Activated T-helper 1 cell treated with Interleukin-2 at 50 U/mL for 16 hours (primary cell): ENCODE results near the gene DLG5.

Experiments
- DNase-seq: peaks from one replicate; pipeline ENCODE4 v3.0.0-alpha.2; 2020; ENCODE audit warnings: low read depth

DLG5 gene

DNA sequence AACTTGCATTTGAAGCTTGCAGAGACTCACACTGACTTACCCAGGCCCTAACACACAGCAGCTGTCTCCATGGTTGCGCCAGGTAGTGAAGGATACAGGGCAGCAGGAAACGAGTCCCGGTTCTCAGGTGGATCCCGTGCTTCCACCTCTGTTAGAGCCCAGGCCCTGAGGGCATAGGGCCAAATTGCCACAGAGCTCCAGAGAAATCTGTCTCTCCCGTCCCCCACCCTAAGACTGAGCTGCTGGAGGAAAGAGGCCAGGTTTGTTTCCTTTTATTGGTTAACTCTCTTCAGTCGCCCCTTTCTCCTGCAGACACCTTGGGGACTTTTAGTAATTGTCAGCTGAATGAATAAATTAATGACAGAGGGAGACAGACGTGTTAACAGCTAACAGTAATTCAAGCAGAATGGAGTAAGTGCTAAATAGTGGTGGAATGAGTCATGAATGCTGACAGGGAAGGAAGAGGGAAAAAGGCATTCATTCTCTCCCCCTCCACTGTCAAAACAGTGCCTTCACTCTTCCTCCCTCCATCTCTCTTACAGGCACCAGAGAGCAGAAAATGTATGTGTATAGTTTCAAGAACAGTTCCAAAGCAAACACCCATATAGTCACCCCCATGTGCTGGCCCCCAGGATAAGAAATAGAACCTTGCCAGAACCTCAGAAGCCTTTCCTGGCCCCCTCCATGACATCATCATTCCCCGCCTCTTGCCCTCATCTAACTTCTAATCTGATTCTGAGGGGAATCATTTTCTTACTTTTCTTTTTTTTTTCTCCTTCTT lies 16.8 kb upstream of the DLG5 start:
- no peak for DNase-seq

DNA sequence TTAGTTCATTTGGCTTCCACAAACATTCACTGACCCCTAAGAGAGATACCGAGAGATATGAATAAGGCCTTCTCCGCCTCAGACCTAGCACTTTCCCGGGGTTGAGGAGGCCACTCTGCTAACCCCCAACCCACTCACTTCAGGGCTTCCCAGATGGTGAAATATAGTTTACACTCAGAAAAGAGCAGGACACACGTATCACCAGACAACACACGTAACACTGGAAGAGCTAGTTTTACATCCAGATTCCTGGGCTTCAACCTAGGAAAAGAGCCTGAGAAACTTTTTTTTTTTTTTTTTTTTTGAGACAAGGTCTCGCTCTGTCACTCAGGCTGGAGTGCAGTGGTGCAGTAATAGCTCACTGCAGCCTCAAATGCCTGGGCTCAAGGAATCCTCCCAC lies 15.2 kb upstream of the DLG5 start:
- DNase-seq = no peak

GRCh38 chr10:77940627-77941026 lies 14.1 kb upstream of the DLG5 start:
- DNase-seq = no peak

DNA sequence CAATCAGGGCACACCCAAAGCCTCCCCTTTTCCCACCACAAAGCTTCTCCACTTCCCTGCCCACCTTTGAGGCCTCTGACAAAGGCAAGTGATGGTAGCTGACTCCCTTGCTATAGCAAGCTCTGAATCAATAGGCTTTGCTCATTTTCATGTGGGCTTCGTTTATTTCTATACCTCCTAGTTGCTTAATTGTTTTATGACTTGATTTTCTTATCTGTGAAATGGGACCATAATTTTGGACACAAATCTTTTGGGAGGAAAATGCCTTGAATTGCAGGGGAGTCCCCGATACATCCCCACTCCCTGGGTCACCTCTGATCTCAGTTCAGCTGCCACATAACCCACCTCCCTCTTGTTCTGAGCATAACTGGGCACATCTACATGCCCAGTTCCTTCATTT lies 13.7 kb upstream of the DLG5 start:
- DNase-seq = no peak

- no peak for DNase-seq
These were observed 13.0 kb upstream of the DLG5 start for GRCh38 chr10:77939561-77940001.

- no peak for DNase-seq
These were observed 10.4 kb upstream of the DLG5 start for GRCh38 chr10:77936697-77937567.

- DNase-seq = no peak
These were observed 5.6 kb upstream of the DLG5 start for GRCh38 chr10:77932016-77932715.

- DNase-seq = no peak
These were observed 1.1 kb upstream of the DLG5 start for GRCh38 chr10:77927402-77928246.

- no peak for DNase-seq
These were observed 575 bp downstream of the DLG5 start for GRCh38 chr10:77925795-77926565.

GRCh38 chr10:77925410-77925794 lies 1.2 kb downstream of the DLG5 start:
- no peak for DNase-seq

GRCh38 chr10:77922566-77923179 lies 3.9 kb downstream of the DLG5 start:
- DNase-seq = no peak

DNA sequence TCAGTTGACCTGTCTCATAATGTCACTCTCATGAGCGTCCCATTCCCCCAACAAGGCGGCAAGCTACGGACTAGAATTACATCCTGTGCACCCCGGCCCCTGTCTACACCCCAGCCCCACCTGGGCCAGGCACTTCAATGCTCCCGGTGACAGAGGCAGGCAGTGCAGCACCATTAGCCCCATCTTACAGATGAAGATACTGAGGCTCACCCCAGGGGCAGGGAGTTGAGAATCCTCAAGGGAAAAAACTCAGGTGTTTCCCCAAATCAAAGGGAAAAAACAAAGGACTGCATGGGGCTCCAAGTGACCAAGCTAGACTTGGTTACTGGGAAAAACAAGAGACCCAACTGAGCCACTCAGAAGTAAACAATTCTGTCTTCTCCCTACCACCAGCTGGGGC lies 4.5 kb downstream of the DLG5 start:
- no peak for DNase-seq

DNA sequence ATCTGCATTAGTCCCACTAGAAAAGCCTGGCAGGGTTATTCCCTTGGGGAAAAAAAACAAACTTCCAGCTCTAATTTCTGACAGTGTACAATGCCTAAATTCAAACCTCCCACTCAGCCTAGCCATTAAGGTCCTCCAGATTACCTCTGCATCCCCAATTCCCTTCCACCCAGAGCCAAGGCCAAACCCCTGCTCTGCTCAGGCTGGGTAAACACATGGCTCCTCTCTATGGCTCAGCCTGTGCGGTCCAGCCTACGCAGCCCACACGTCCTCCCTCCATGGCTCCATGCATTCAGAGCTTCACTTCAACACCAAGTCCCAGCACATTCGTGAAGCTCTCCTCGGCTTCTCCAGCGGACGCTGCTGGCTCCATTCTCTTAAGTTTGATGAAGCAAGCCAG lies 5.2 kb downstream of the DLG5 start:
- DNase-seq = no peak

- no peak for DNase-seq
These were observed 6.1 kb downstream of the DLG5 start for GRCh38 chr10:77920495-77920894.

DNA sequence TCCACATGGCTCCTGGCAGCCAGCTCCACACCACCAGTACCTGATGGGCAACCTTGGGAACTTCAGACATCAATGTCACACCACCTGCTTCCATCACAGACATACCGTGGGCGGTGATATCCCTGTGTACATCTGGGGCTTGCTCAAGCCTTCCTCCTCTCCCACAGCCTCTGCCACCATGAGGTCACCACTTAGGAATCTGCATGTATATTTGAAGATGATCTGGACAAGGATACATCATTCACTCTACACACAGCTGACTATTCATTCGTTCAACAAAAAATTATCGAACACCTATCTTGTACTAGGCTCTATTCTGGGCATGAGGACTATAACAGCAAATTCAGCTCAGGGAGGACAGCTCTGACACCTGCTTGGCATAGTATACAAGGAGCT lies 6.8 kb downstream of the DLG5 start:
- no peak for DNase-seq

- DNase-seq = no peak
These were observed 11.0 kb downstream of the DLG5 start for GRCh38 chr10:77915319-77916105.

GRCh38 chr10:77913090-77913489 lies 13.5 kb downstream of the DLG5 start:
- DNase-seq = no peak

- DNase-seq = no peak
These were observed 14.0 kb downstream of the DLG5 start for GRCh38 chr10:77912576-77912975.

DNA sequence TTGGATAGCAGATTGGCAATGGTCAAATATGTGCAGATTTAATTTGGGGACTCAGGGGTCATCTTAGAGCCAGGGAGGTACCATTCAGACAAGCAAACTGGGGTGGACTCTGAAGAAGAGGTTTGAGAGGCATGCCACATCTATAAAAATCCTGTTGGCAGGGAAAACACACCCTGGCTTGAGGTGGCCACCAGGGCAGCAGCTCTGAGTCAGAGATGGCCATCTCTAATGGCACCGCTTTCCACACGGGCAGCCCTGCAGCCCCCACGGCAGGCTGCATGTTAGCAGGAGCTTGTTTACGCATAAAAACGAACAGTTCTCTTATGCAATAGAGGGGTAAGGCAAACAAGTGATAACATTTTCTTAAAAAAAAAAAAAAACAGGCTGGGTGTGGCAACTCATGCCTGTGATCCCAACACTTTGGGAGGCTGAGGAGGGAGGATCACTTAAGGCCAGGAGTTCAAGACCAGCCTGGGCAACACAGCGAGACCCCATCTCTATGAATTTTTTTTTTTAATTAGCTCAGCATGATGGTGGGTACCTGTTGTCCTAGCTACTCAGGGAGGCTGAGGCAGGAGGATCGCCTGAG lies 14.9 kb downstream of the DLG5 start:
- DNase-seq = no peak
